ACHN (cell line): ENCODE results near the gene NTM.

Experiments used
- DNase-seq: peaks from one replicate; pipeline ENCODE4 v3.0.0-alpha.2; 2015
- in situ Hi-C: cut with HindIII; loops from 2 replicates; pipeline ENCODE4 v1.10.0; 2017; ENCODE audit warnings: low sequenced_read_pairs, low pct_ligation_motif_present, low pct_unique_long_range_greater_than_20kb

NTM gene

DNA sequence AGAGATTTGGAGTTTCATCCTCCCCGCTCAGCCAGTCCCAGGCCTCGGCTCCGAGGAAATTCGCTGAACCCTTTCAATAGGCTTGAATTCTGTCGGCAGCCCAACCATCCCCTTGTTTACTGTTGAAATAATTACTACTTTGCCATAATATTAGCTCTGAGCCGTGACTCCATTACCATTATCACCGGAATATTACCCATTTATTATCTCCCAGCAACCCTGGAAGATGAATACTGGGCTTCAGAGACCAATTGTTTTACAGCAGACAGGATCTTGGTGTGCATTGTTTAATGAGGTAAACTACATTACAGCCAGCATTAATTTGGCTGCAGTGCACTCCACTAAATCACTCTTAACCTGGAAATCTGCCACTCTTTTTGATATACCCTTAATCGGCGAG, 867.4 kb downstream of the NTM start:
- in situ Hi-C loops: no loop called here
- DNase-seq: no peak

DNA sequence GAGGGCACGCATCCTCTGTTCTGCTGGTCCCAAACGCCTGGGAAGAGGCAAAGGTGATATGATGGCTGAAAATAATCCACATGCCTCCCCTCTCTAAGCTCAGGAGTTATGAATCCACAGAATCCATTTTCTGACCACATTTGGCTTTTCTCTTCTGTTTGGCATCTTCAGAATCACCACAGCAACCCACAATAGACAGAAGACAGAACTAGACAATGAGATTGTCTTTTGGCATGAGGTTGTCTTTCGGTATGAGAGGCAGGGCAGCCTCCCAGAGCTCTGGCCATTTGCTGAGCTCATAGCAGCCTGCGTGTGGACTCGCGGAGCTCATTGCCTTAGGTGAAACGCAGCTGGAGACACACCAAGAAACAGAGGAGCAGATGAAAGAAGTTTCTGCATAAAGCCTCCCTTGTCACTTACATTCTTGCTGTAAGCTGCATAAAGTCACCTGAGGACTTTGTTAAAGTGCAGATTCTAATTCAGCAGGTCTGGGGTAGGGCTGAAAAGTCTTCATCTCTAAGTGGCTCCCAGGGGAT, 868.0 kb downstream of the NTM start:
- no peak for DNase-seq
- in situ Hi-C loops: no loop called here

DNA sequence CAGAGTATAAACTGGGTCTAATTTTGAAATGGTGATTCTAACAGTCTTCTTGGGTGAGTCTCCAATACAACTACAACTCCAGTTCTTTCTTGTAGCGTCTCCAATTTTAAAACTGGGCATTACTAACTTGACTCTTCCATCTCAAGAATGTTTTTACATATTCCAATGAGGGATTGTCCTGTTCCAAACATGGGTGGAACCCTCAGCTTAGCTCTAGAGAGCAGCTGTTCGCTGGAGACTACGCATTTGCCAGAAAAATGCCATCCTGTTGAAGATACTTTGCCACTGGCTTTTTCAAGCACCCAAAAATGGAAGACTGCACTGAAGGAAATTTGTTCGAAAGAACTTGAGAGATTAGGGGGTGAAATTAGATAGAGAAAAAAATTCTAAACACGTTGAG, 870.0 kb downstream of the NTM start:
- in situ Hi-C loops: no loop called here

DNA sequence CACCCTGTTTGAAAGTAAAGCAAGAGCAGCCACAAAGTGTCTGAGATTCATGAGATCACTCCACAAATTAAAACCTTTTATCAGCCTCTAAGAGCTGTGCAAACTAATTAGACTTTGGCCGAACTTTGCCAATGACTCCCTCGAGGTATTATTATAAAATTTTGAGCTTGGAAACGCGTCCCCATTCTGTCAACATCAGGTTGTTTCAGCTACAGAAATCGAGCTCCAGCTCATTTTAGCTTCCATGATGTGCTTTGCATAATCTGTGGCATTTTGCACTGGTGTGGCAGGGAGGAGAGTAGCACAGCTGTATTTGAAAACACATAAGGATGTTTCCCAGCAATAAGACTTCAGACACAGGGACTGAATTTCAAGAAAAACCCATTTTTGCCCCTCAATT, 872.2 kb downstream of the NTM start:
- in situ Hi-C loops: no loop called here
- DNase-seq: no peak

More for the DNA sequence above, 870.0 kb downstream of the NTM start:
- no peak for DNase-seq

DNA sequence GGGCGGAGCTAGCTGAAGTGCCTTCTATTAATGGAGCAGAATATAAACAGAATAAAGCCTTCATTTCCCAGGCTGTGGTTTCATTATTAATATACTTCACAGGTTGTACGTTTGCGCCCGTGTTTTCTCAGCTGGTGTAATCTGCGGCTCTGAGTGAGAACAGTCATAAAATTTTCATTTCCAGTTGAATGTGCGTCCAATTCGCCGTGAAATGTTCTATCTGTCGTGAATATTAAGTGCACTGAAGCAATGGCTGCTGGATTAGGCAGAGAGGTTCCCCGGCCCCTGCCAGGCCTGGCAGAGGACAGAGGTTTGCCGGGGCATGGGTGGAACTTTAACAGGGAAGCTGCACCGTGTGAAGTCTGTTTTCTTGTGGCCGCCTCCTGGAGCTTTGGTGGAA, 874.4 kb downstream of the NTM start:
- no peak for DNase-seq
- in situ Hi-C loops: no loop called here

DNA sequence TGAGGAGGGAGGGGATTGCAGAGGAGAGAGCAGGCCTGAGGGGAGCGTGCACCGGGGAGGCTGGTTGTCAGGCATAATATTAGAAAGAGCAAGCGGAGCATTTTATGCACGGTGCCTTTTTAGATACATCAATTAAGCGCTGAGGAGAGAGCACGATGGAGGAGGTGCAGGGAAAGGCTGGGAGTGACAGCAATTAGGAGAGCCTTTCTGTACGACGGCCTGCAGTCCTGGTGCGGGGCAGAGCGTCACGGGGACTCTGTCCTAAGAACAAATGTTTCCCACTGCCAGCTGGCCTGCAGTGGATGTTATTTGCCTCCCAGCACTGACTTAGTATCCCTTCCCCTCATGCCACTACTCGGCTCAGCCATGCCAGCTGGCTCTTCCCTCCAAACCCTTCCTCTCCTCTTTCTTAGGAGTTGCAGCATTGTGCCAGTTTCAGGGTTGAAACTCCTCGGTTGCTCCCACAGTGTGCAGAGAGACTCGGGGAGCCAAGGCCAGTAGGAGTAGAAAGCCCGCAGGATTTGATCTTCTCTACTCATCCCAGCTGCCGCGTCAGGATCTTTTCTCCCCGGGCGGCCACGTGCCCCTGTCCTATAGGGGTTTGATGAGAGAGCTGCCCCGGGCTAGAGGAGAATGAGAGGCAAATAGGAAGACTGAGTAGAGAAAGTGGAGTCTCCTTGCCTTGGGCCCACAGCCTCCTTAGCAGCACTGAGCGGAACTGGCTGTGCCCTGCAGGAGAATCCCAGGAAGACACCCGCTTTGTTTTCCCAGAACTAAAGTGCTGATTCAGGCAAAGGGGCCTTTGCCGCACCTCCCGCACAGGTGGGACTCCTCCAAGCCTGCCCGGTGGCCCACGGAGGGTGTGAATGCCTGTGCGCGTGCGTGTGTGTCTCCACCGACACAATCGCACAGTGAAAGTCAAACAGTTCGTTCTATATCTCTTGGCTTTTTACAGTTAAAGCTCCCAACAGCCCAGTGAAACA, 875.3 kb downstream of the NTM start:
- DNase-seq: no peak
- in situ Hi-C loops: no loop called here

DNA sequence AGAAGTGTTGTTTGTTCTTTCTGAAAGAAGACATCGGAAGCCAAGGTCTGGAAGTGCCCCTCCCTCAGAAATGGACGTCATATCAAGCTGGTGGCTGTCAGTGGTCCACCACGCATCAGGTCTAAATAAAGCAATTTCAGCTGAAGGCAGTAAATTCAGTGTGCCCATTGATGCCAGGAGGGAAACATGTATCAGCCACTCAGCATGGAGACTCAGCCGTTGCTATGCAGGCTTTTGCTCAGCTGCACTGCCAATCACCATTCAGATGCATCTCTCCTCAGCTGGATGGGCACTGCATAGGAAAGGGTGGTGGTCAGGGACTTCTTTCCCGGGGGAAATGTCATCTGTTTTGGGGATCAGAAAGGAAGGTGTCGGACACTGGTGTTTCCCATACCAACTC, 878.2 kb downstream of the NTM start:
- in situ Hi-C loops: no loop called here
- no peak for DNase-seq

DNA sequence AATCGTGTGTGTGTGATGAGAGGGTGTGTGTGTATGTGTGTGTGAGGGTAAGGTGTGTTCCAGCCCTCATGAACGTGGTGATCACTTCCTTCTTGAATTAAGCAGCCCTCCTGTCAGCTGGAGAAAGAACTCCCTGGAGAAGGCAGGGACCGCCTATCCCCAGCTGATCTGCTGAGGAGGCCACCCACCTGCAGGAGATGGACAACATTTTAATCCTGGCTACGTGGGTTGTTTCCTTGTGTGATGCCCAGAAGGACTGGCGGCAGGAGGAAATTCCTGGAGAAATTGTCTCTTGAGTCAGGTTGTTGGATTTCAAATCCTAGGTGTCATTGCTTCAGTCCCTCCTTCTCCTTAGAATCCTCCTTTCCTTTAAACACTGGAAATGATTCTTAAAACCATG, 878.8 kb downstream of the NTM start:
- in situ Hi-C loops: no loop called here
- DNase-seq: no peak

DNA sequence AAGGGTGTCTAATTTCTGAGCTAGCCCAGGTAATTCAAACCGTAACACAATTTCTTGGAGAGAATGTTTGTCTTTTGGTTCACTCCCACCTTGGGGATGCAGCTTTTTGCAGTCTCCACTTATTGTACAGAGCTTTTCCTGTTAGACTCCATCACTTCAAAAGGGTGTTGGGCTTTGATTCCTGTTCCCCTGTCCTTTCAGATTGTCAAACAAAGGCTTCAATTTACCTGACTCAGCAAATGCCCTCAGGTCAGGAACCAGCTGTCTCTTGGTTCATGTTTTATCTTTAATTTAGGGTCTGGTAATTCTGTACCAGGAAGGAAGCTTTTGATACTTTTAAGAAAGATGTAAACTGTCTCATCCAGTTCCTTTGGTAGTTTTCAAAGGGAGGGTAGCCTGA, 880.6 kb downstream of the NTM start:
- no peak for DNase-seq
- in situ Hi-C loops: no loop called here

DNA sequence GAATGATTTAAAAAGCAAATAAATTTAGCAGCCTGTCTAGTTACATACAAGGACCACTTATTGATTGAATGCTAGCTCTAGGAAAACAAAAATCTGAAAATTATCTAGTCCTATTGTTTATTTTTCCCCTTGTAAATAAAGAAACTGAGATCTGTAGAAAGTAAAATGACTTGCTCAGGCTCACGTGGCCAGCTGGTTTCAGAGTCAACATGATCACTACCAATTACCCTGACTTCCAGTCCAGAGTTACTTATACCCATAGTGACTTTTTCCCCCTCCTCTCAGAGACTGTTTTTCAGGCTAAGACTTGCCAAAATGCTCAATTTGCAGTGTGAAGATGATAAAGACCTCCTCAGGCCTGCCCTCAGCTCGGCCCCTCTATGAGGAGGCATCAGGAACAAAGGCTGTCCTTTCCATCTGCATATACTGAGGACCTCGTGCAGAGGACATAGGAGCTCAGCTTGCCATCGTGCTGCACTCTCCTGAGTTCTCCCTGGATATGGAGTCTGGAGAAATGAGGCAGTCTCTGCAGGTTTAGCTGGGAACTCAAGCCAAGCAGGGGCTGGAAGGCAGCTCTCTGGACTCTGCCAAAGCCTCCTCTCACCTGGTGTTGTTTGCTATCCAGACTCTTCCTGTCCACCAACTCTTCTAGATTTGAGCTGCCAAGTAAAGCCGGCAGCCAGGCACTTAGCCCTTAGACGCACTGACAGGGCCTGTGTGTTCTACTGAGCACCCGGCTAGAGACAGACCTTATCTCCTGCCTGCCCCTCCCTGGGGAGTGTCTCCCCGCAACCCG, 883.3 kb downstream of the NTM start:
- in situ Hi-C loops: no loop called here
- no peak for DNase-seq

DNA sequence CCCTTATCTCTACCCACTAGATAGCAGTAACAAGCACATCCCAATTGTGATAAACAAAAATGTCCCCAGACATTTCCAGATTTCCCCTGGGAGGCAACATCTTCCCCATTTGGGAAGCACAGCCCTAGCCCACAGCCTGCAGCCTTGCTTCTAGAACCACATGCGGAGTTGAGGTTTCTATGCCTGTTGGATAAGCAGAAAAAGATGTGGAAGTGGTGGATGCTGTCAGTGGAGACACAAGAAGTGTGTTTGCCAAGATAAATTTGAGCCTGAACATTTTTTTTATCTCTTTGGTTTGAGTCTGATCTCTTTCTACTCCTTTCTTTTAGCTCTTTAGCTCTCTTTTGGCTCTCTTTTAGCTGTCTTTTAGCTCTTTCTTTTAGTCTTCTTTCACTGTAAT, 884.5 kb downstream of the NTM start:
- in situ Hi-C loops: no loop called here
- DNase-seq: no peak

DNA sequence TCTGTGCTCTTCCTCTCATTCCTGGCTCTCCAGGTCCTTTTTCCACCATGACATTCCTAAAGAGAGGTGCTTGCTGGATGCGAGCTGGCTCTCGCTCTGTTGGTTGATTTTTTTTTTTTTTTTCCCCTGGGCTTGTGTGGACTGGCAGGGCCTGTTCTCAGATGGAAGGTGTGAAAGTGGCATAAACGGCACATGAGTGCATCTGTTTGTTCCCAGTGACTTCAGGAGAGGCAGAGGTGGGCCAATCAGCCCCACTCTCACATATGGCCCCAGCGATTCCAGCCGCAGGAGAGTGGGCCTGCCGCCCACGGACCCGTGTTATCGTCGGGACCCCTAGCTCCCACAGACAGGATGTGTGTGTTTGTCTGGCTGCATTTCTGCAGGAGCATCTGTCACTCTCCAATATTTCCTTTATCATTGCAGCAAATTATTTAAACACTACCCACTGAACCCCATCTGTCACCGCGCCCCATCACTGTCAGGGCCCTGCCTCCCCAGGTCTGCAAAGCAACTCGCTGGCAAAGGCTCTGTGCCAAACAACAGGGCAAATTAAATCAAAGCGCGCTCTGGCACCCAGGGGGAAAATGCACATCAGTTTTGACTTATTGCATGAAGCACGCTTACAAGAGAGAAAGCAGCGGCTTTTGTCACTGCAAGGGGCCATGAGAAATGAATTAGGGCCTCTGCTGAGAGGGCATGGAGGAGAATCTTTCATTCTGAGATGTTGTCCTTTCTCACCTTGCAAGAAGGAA, 886.3 kb downstream of the NTM start:
- in situ Hi-C loops: no loop called here
- no peak for DNase-seq

DNA sequence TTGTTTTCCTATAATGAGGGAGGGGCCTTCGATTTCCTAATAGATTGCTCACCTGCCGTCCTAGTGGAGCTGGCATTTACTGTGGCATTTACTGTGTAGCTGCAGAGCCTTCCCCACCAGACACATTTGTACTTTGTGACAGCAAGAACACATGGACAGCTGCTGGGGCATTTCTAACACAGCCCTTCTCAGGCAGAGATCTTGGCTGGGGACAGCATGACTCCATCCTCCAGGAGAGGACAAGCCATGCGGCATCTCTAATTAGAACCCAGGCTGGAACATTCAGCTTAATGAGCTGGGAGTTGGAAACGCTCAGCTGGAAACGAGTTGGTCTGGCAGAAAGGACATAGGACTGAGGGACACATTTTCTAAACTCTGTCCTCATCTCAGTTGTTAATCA, 887.5 kb downstream of the NTM start:
- in situ Hi-C loops: no loop called here
- DNase-seq: no peak

DNA sequence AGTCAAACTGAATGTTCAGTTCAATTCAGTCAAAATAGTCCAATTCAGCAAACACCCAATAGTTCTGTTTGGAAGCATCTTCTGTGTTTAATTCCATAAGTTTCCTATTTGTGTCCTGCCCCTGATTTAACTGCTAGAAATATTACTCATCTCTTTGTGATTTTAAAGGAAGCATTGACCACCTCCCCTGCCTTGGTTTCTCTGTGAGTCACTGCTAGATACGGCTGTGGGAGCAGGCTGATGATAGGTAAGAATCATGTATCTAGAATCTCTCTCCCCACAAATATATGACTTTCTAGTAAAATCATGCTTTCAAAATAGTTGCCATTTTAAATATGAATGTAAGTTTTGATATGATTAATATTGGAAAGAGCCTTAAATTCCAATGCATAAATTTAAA, 888.5 kb downstream of the NTM start:
- no peak for DNase-seq
- in situ Hi-C loops: no loop called here

DNA sequence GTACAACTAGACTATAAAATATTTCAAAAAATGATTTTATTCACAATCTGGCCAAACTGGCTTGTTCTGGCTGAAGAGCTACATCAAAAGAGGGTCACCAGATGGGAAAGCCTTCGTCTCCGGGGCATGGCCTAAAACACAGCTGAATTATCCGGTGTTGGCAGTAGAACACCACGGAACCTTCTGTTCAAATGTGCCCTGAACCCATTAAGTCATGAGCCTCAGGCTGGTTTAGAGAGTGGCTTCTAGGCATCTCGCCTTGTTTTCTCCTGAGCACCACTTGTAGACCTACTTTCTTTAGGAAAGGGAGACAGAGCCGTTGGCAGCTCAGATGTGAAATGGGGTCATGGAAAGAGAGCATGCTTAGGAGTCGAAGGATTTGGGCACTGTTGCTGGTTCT, 890.2 kb downstream of the NTM start:
- in situ Hi-C loops: no loop called here
- no peak for DNase-seq

DNA sequence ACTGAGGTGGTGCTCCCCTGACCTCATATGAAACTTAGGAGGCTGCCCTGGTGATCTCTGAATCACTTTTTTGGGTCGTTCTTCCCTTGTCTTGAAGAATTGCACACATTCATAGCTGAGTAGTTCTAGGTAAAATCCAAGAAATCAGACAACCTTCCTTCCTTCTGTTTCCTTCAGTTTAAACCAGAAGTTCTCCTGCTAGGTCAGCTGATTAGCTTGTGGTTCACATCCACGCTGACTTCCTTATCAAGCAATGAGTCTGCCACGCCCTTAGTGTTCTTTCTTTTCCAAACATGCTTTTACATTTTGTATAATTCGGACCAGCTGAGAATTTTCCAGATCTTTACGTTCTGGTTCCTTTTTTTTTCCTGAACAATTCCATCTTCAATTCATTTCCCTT, 892.8 kb downstream of the NTM start:
- DNase-seq: no peak
- in situ Hi-C loops: no loop called here

DNA sequence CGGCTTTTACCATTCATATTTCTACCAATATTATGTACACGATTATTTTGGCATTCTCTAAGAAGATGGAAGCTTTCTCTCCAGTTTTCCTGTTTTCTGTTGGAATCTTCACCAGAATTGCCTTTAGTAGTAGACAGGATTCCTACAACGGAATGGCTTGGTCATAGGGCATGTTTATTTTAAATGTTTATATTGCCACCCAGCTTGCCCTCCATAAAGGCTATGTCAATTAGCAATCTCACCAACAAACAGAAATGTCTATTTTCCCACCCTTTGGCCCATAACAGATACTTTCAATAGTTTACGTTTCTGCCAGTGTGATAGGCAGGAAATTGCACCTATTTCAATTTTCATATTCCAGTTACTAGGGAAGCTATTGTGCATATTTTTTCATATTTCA, 893.5 kb downstream of the NTM start:
- no peak for DNase-seq
- in situ Hi-C loops: no loop called here

DNA sequence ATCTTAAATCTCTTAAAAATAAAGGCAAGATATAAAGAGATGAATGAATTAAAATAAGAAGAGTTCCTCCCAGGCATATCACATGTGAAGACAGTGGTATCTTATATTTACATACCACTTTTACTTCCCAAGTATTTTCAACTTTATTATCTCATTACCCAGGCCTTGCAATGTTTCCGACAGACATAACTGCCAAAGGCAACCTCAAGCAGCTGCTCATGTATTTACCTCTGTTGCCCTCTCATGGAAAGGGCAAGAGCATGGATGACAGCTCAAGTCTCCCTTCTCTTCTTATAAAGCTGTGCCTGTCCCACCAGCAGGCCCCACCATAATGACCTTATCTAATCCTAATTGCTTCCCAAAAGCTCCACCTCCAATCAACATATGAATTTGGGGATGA, 894.2 kb downstream of the NTM start:
- in situ Hi-C loops: no loop called here

More for the DNA sequence above, 894.2 kb downstream of the NTM start:
- DNase-seq: no peak
